GM23338 (cell line): ENCODE data around the gene SBSN. TPM values are rescaled to one million over a fixed set of nuclear protein-coding genes. Genes with fewer than 3 reads are reported as not detected.
A peak's percentile ranks its signal among the peaks of the same experiment; 100 is the strongest.

Experiments
- ATAC-seq: fragments of 200-7000 bp; cut with Tn5 transposase; 3 replicates; pipeline ENCODE4 v1.9.1; 2020
- DNase-seq: peaks from one replicate; pipeline ENCODE4 v3.0.0-alpha.2; 2015; ENCODE audit warnings: low spot score
- H2AFZ ChIP-seq: fragments of 200-600 bp; sonication (generic); 2 replicates; pipeline ENCODE4 v1.8.0; 2016; ENCODE audit warnings: antibody characterized with exemption, mild to moderate bottlenecking, moderate library complexity
- H3F3A ChIP-seq: fragments of 200-600 bp; sonication (generic); replicated peaks from 2 replicates; pipeline ENCODE4 v1.8.0; 2017; ENCODE audit warnings: antibody characterized with exemption, mixed run types, low read depth
- H3K27ac ChIP-seq: fragments of 200-600 bp; sonication (generic); 2 replicates; pipeline ENCODE4 v1.6.1; 2016; ENCODE audit warnings: low read depth
- H3K27me3 ChIP-seq: fragments of 200-600 bp; sonication (generic); 2 replicates; pipeline ENCODE4 v1.8.0; 2016; ENCODE audit warnings: mild to moderate bottlenecking, mixed run types, moderate library complexity; ENCODE audit not compliant: insufficient read depth
- H3K36me3 ChIP-seq: fragments of 200-600 bp; sonication (generic); 2 replicates; pipeline ENCODE4 v1.8.0; 2016; ENCODE audit warnings: mild to moderate bottlenecking; ENCODE audit not compliant: insufficient read depth
- H3K4me1 ChIP-seq: fragments of 200-600 bp; sonication (generic); 2 replicates; pipeline ENCODE4 v1.8.0; 2016; ENCODE audit warnings: mild to moderate bottlenecking, moderate library complexity; ENCODE audit not compliant: insufficient read depth
- H3K4me2 ChIP-seq: fragments of 200-600 bp; sonication (generic); 2 replicates; pipeline ENCODE4 v1.7.1; 2017; ENCODE audit warnings: mixed run types
- H3K4me3 ChIP-seq: fragments of 200-600 bp; sonication (generic); 2 replicates; pipeline ENCODE4 v1.6.1; 2016; ENCODE audit warnings: mixed run types
- H3K79me2 ChIP-seq: fragments of 200-600 bp; sonication (generic); replicated peaks from 2 replicates; pipeline ENCODE4 v1.8.0; 2017; ENCODE audit warnings: mild to moderate bottlenecking; ENCODE audit not compliant: insufficient read depth
- H3K9me2 ChIP-seq: fragments of 200-600 bp; sonication (generic); 2 replicates; pipeline ENCODE4 v1.8.0; 2017; ENCODE audit not compliant: insufficient read depth
- H4K20me1 ChIP-seq: fragments of 200-600 bp; sonication (generic); replicated peaks from 2 replicates; pipeline ENCODE4 v1.8.0; 2017; ENCODE audit warnings: mild to moderate bottlenecking; ENCODE audit not compliant: insufficient read depth
- H3K27ac Mint-ChIP-seq: 2 replicates; pipeline ENCODE4 v1.8.0; 2020; ENCODE audit warnings: inconsistent platforms, mild to moderate bottlenecking, moderate library complexity, mixed read lengths
- H3K27me3 Mint-ChIP-seq: 3 replicates; pipeline ENCODE4 v1.8.0; 2022; ENCODE audit warnings: low read depth, mild to moderate bottlenecking, moderate library complexity, mixed read lengths, inconsistent platforms; ENCODE audit not compliant: insufficient read depth, poor library complexity
- H3K36me3 Mint-ChIP-seq: 3 replicates; pipeline ENCODE4 v1.8.0; 2021; ENCODE audit warnings: low read depth, mild to moderate bottlenecking, inconsistent platforms, moderate library complexity, mixed read lengths
- H3K4me1 Mint-ChIP-seq: 3 replicates; pipeline ENCODE4 v1.8.0; 2020; ENCODE audit warnings: mild to moderate bottlenecking, inconsistent platforms, mixed read lengths
- H3K4me3 Mint-ChIP-seq: 3 replicates; pipeline ENCODE4 v1.8.0; 2021; ENCODE audit warnings: moderate library complexity, mild to moderate bottlenecking, inconsistent platforms, mixed read lengths
- H3K9me3 Mint-ChIP-seq: 3 replicates; pipeline ENCODE4 v1.8.0; 2020; ENCODE audit warnings: moderate library complexity, mild to moderate bottlenecking, inconsistent platforms, mixed read lengths
- CREB1 ChIP-seq: fragments of 250-450 bp; sonication (Bioruptor Pico); IDR thresholded peaks from 2 replicates; pipeline ENCODE4 v1.5.0; 2020; ENCODE audit warnings: low read depth, mild to moderate bottlenecking, moderate library complexity
- CTCF ChIP-seq, 2 experiments: fragments of 200-600 bp in 1 of 2; sonication (generic) in 1 of 2; conservative IDR thresholded peaks; 2 replicates each; pipeline versions ENCODE4 v1.5.1 to v1.6.1; 2016 to 2017; ENCODE audit warnings: antibody characterized with exemption in 2 of 2, low read depth in 2 of 2, mild to moderate bottlenecking in 2 of 2, moderate library complexity in 1 of 2
- ETS1 ChIP-seq: IDR thresholded peaks from 2 replicates; pipeline ENCODE4 v1.6.1; 2016; ENCODE audit warnings: antibody characterized with exemption
- EZH2 ChIP-seq: fragments of 200-600 bp; sonication (generic); IDR thresholded peaks from one replicate; pipeline ENCODE4 v1.8.0; 2017; ENCODE audit warnings: antibody characterized with exemption, mild to moderate bottlenecking, low read depth; ENCODE audit not compliant: unreplicated experiment
- EZH2phosphoT487 ChIP-seq: fragments of 200-600 bp; sonication (generic); IDR thresholded peaks from one replicate; pipeline ENCODE4 v1.8.1; 2018; ENCODE audit warnings: antibody characterized with exemption; ENCODE audit not compliant: unreplicated experiment
- POLR2AphosphoS5 ChIP-seq: IDR thresholded peaks from 2 replicates; pipeline ENCODE4 v1.6.1; 2016; ENCODE audit warnings: antibody characterized with exemption, low read depth
- STAT1 ChIP-seq: IDR thresholded peaks from one replicate; pipeline ENCODE4 v1.6.1; 2016; ENCODE audit warnings: antibody characterized with exemption; ENCODE audit not compliant: unreplicated experiment
- polyA plus RNA-seq: library from polyadenylated mRNA; unstranded; fragments of >200 nt; fragmentation: Nextera tagmentation; extraction: Ambion mirVana; gene quantifications from 2 replicates; pipeline ENCODE4 v1.2.1, GENCODE V29; 2016
- total RNA-seq: library from RNA; depleted of rRNA; stranded (reverse); fragments of >200 nt; shearing (Covaris generic); gene quantifications from 2 replicates; pipeline ENCODE4 v1.2.3, GENCODE V29; 2014

The SBSN gene
- total and polyA plus RNA-seq, 2 experiments from 2014 or later: 0.39 TPM; not detected in 1

- Mint-ChIP-seq H3K4me1 (peaks cover 23% of the 10 kb centered on the region), H3K27ac (no peak overlapping the region; the same call in 1 of the 2 replicates), H3K4me3 (no peak overlapping the region), H3K27me3 (peaks cover 12% of the 10 kb centered on the region), H3K9me3 (no peaks in the 10 kb centered on the region), H3K36me3 (peaks cover 38% of the 10 kb centered on the region)
- peaks cover 8% of the 10 kb centered on the region for H3K36me3 ChIP-seq
- H3K4me2 ChIP-seq: peak overlapping the region; percentile 49
- H3K9me2 ChIP-seq: no peaks in the 10 kb centered on the region
- H3K27me3 ChIP-seq: no peaks in the 10 kb centered on the region
- no peak overlapping the region for H2AFZ ChIP-seq
- TF ChIP-seq STAT1: no peak
- TF ChIP-seq ETS1: no peak
- TF ChIP-seq CTCF (conservative IDR thresholded peaks at IDR 0.05; ENCODE audit: low read depth in 2 of 2): peak; percentile 79 to 87
- peak; percentile 39; the same call in 1 of the 2 replicates for TF ChIP-seq POLR2AphosphoS5
- TF ChIP-seq CREB1 (CRISPR knock-in tag): 0 out of 2 replicates have a peak, but pooled peaks have one; percentile 27
- TF ChIP-seq EZH2phosphoT487: no peak
- H3K4me3 ChIP-seq: 0 out of 2 replicates have a peak overlapping the region, but pooled peaks have one; percentile 37
- H3F3A ChIP-seq: peaks cover 11% of the 10 kb centered on the region; the same call in 1 of the 2 replicates
- H4K20me1 ChIP-seq: no peaks in the 10 kb centered on the region; the same call in 1 of the 2 replicates
- no peaks in the 10 kb centered on the region for H3K79me2 ChIP-seq
- H3K27ac ChIP-seq: no peak overlapping the region
- ATAC-seq (peak; percentile 88), DNase-seq (peak; percentile 86)
- no peaks in the 10 kb centered on the region for H3K4me1 ChIP-seq
Measured at GRCh38 chr19:35495107-35496064, 32.7 kb downstream of the SBSN start.

DNA sequence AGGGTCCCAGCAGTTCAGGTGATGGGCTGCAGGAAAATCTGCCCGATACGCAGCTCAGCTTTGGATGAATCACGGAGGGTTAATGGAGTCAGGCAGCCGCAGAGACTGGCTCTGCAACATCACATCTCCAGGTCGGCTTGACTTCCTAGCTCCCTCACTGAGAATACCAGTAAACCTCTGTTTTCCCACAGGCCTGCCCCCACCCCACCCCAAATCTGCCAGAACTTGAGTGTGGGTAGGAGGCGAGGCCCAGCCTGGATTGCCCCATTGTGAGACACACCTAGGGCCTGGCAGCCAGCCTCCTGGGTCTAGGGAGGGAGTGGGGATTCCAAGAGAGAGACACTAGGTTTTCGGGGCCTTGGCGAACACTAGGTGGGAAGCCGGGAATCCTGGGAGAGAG is 34.1 kb downstream of the SBSN start:
- H3K27ac ChIP-seq: no peak overlapping the region
- Mint-ChIP-seq H3K4me3 (no peak overlapping the region), H3K27ac (no peak overlapping the region), H3K27me3 (peaks cover 12% of the 10 kb centered on the region), H3K36me3 (peaks cover 24% of the 10 kb centered on the region), H3K4me1 (peaks cover 13% of the 10 kb centered on the region), H3K9me3 (no peaks in the 10 kb centered on the region)
- H3K36me3 ChIP-seq: peaks cover 8% of the 10 kb centered on the region
- no peaks in the 10 kb centered on the region for H3K9me2 ChIP-seq
- H3F3A ChIP-seq: peaks cover 11% of the 10 kb centered on the region; the same call in 1 of the 2 replicates
- no peaks in the 10 kb centered on the region; the same call in 1 of the 2 replicates for H4K20me1 ChIP-seq
- H2AFZ ChIP-seq: no peak overlapping the region
- no peaks in the 10 kb centered on the region for H3K79me2 ChIP-seq
- DNase-seq (no peak), ATAC-seq (no peak)
- TF ChIP-seq EZH2 (no peak), CREB1 (CRISPR knock-in tag) (no peak), STAT1 (no peak)
- H3K27me3 ChIP-seq: no peaks in the 10 kb centered on the region
- H3K4me1 ChIP-seq: no peaks in the 10 kb centered on the region
- no peak overlapping the region for H3K4me2 ChIP-seq
- H3K4me3 ChIP-seq: no peak overlapping the region
